HCT116 (cell line): Measurements from ENCODE around the gene GDPD3. TPM values are rescaled to one million over a fixed set of nuclear protein-coding genes. Genes with fewer than 3 reads are reported as not detected.

Source experiments
- ATAC-seq: fragments of 200-7000 bp; cut with Tn5 transposase; 2 replicates; pipeline ENCODE4 v1.9.1; 2020; ENCODE audit warnings: mild to moderate bottlenecking, moderate library complexity
- BruUV-seq: library from RNA; stranded (reverse); fragments of 400-500 nt; replicated peaks from 2 replicates; lab custom pipeline; 2021; lab: Mats Ljungman, UMichigan
- CTCF ChIA-PET: fragments of 300-600 bp; sonication (Branson Sonifier 250); formaldehyde crosslinking; loops from one replicate; lab custom pipeline; 2021; ENCODE audit warnings: antibody characterized with exemption; lab: Charles Lee
- POLR2A ChIA-PET: fragments of 300-600, 350-600 bp; sonication (Branson Sonifier 250); formaldehyde crosslinking; loops from one replicate; lab custom pipeline; 2021; ENCODE audit warnings: antibody characterized with exemption; lab: Charles Lee
- RAD21 ChIA-PET, 2 experiments: fragments of 300-600 bp; sonication (Branson Sonifier 250); formaldehyde crosslinking; loops; one replicate each; lab custom pipeline; 2023; ENCODE audit warnings: low total read pairs in 2 of 2; ENCODE audit not compliant: uncharacterized antibody in 2 of 2, unreplicated experiment in 2 of 2, low non-redundant PET in 1 of 2; lab: Charles Lee
- DNase-seq: peaks from one replicate; pipeline ENCODE4 v3.0.0-alpha.2; 2010; ENCODE audit warnings: low read depth, low spot score
- H2AFZ ChIP-seq: fragments of 200-600 bp; shearing (Covaris generic), sonication (generic); 2 replicates; pipeline ENCODE4 v1.6.1; 2017; ENCODE audit warnings: low read depth, mixed run types, mixed read lengths, antibody characterized with exemption, low read length; ENCODE audit not compliant: poor library complexity, severe bottlenecking
- H3K27ac ChIP-seq: 2 replicates; pipeline ENCODE4 v1.5.1; 2012; ENCODE audit warnings: low read depth, low read length
- H3K27me3 ChIP-seq: fragments of 200-600 bp; sonication (generic); 2 replicates; pipeline ENCODE4 v1.6.1; 2016; ENCODE audit warnings: mixed run types, low read length, mixed read lengths; ENCODE audit not compliant: insufficient read depth
- H3K36me3 ChIP-seq, 2 experiments: fragments of 200-500 bp in 1 of 2; fragments of 200-600 bp in 1 of 2; sonication (Bioruptor generic) in 1 of 2; sonication (generic) in 1 of 2; 2 replicates each; pipeline versions ENCODE4 v1.5.1 to v1.6.1; 2014 to 2016; ENCODE audit warnings: low read length in 2 of 2, inconsistent platforms in 1 of 2, mixed read lengths in 1 of 2, mixed run types in 1 of 2; ENCODE audit not compliant: insufficient read depth in 2 of 2, control insufficient read depth in 1 of 2
- H3K4me1 ChIP-seq, 2 experiments: fragments of 200-600 bp in 1 of 2; sonication (generic) in 1 of 2; 2 replicates each; pipeline versions ENCODE4 v1.5.1 to v1.6.1; 2012 to 2017; ENCODE audit warnings: low read length in 2 of 2, inconsistent platforms in 1 of 2, mild to moderate bottlenecking in 1 of 2, mixed read lengths in 1 of 2, mixed run types in 1 of 2, moderate library complexity in 1 of 2; ENCODE audit not compliant: insufficient read depth in 2 of 2, control insufficient read depth in 1 of 2
- H3K4me2 ChIP-seq: fragments of 200-600 bp; sonication (generic); 2 replicates; pipeline ENCODE4 v1.6.1; 2017; ENCODE audit warnings: mixed run types, low read length, mixed read lengths
- H3K4me3 ChIP-seq, 2 experiments: fragments of 200-600 bp in 1 of 2; sonication (generic) in 1 of 2; replicated peaks in 1 of 2; 2 replicates each; pipeline ENCODE4 v1.5.1; 2011 to 2016; ENCODE audit warnings: low read length in 2 of 2, control low read depth in 1 of 2, low read depth in 1 of 2, mild to moderate bottlenecking in 1 of 2, mixed read lengths in 1 of 2, mixed run types in 1 of 2
- H3K79me2 ChIP-seq: fragments of 200-600 bp; sonication (generic); 2 replicates; pipeline ENCODE4 v1.6.1; 2017; ENCODE audit warnings: mild to moderate bottlenecking, mixed run types, low read length, moderate library complexity, mixed read lengths; ENCODE audit not compliant: insufficient read depth
- H3K9ac ChIP-seq: fragments of 200-600 bp; sonication (generic); 2 replicates; pipeline ENCODE4 v1.6.1; 2016; ENCODE audit warnings: low read length, mixed read lengths
- H3K9me2 ChIP-seq: fragments of 200-600 bp; sonication (generic), shearing (Covaris generic); 2 replicates; pipeline ENCODE4 v1.6.1; 2017; ENCODE audit warnings: mixed run types, mild to moderate bottlenecking, moderate library complexity; ENCODE audit not compliant: insufficient read depth
- H3K9me3 ChIP-seq, 2 experiments: fragments of 200-500 bp in 1 of 2; fragments of 200-600 bp in 1 of 2; sonication (Bioruptor generic) in 1 of 2; sonication (generic) in 1 of 2; 2 replicates each; pipeline ENCODE4 v1.6.1; 2014 to 2017; ENCODE audit warnings: low read length in 2 of 2, mixed read lengths in 2 of 2, inconsistent platforms in 1 of 2, low read depth in 1 of 2, mild to moderate bottlenecking in 1 of 2, mixed run types in 1 of 2, moderate library complexity in 1 of 2; ENCODE audit not compliant: control insufficient read depth in 1 of 2, insufficient read depth in 1 of 2
- H4K20me1 ChIP-seq: fragments of 200-600 bp; sonication (generic), shearing (Covaris generic); 2 replicates; pipeline ENCODE4 v1.6.1; 2017; ENCODE audit warnings: mixed run types, mild to moderate bottlenecking, moderate library complexity; ENCODE audit not compliant: insufficient read depth
- CBX3 ChIP-seq: IDR thresholded peaks from 2 replicates; pipeline ENCODE4 v1.6.1; 2012; ENCODE audit warnings: low read depth
- CTCF ChIP-seq, 3 experiments: fragments of 200-600 bp in 1 of 3; sonication (generic) in 1 of 3; IDR thresholded peaks in 2 of 3; conservative IDR thresholded peaks in 1 of 3; 2 replicates each; pipeline ENCODE4 v1.5.1; 2012 to 2017; ENCODE audit warnings: low read depth in 2 of 3, low read length in 2 of 3, antibody characterized with exemption in 1 of 3, borderline replicate concordance in 1 of 3, control low read depth in 1 of 3, mild to moderate bottlenecking in 1 of 3, mixed read lengths in 1 of 3, mixed run types in 1 of 3, moderate library complexity in 1 of 3; ENCODE audit not compliant: insufficient read depth in 1 of 3
- ELF1 ChIP-seq: IDR thresholded peaks from 2 replicates; pipeline ENCODE4 v1.6.1; 2012; ENCODE audit warnings: low read depth, borderline replicate concordance
- EZH2 ChIP-seq: fragments of 200-600 bp; sonication (generic); IDR thresholded peaks from 2 replicates; pipeline ENCODE4 v1.6.1; 2017; ENCODE audit warnings: antibody characterized with exemption, mixed run types
- FOSL1 ChIP-seq: IDR thresholded peaks from 2 replicates; pipeline ENCODE4 v1.6.1; 2012; ENCODE audit warnings: low read depth
- JUND ChIP-seq: IDR thresholded peaks from 2 replicates; pipeline ENCODE4 v1.6.1; 2012
- RAD21 ChIP-seq: IDR thresholded peaks from 2 replicates; pipeline ENCODE4 v1.6.1; 2012; ENCODE audit warnings: low read depth, mild to moderate bottlenecking
- SIN3A ChIP-seq: IDR thresholded peaks from 2 replicates; pipeline ENCODE4 v1.6.1; 2012; ENCODE audit warnings: low read depth
- ZFX ChIP-seq: fragments of 450-650 bp; IDR thresholded peaks from 2 replicates; pipeline ENCODE4 v1.6.1; 2017
- intact Hi-C: fragments of 100-400 bp; cut with micrococcal nuclease; formaldehyde crosslinking; loops from 2 replicates; pipeline ENCODE4 v1.10.0; 2022
- total RNA-seq: library from RNA; stranded (reverse); gene quantifications from one replicate; pipeline ENCODE4 v1.2.1, GENCODE V29; 2021; ENCODE audit not compliant: unreplicated experiment

Gene GDPD3
- total RNA-seq, 1 experiment from 2014 or later, result 7.0 TPM

- ATAC-seq, result no peak
- H2AFZ ChIP-seq, result no peak overlapping the region
- no peaks in the 10 kb centered on the region for H3K9me2 ChIP-seq
- peak overlapping the region; percentile 8; the same call in 1 of the 2 replicates for H3K27ac ChIP-seq
- peaks cover 17 to 27% of the 10 kb centered on the region in 2 experiments for H3K4me1 ChIP-seq
- H3K79me2 ChIP-seq, result peaks cover 13% of the 10 kb centered on the region
- peaks cover 0 to 5% of the 10 kb centered on the region in 2 experiments; a peak in 3 of 4 replicates for H3K36me3 ChIP-seq
- TF ChIP-seq JUND (no peak), CTCF (IDR thresholded peaks at IDR 0.05 in 2 of 3, conservative IDR thresholded peaks at IDR 0.05 in 1 of 3; ENCODE audit: borderline replicate concordance in 1 of 3, insufficient read depth in 1 of 3, low read depth in 2 of 3, low read length in 2 of 3) (no peak), ZFX (no peak), FOSL1 (no peak), RAD21 (no peak), EZH2 (no peak), SIN3A (no peak), CBX3 (no peak), ELF1 (no peak)
- ChIA-PET CTCF (interaction anchor here (0.7 kb wide), 2 partner anchors 31 to 345 kb away, joined by 3 read pairs; no protein-coding TSS in a partner anchor), RAD21 (no interaction called here), POLR2A (no interaction called here)
- no peak overlapping the region for H3K4me3 ChIP-seq
- 0 out of 2 replicates have a peak overlapping the region, but pooled peaks have one; percentile 18 for H3K9ac ChIP-seq
- no peaks in the 10 kb centered on the region for H4K20me1 ChIP-seq
- H3K4me2 ChIP-seq, result peak overlapping the region; percentile 9; the same call in 1 of the 2 replicates
- intact Hi-C loops, result no loop called here
- H3K27me3 ChIP-seq, result no peaks in the 10 kb centered on the region
- H3K9me3 ChIP-seq, result no peaks in the 10 kb centered on the region
- no TSS peak for BruUV-seq
- no peak for DNase-seq
Observed at GRCh38 chr16:30060836-30061554, 52.3 kb downstream of the GDPD3 start.
